ENCODE measurements around the gene CCDC144A.
"Not testable (repeated sequence)": the region's sequence is repeated elsewhere in the genome, so short reads cannot be mapped to it uniquely, and the experiment has no call there.

DNA sequence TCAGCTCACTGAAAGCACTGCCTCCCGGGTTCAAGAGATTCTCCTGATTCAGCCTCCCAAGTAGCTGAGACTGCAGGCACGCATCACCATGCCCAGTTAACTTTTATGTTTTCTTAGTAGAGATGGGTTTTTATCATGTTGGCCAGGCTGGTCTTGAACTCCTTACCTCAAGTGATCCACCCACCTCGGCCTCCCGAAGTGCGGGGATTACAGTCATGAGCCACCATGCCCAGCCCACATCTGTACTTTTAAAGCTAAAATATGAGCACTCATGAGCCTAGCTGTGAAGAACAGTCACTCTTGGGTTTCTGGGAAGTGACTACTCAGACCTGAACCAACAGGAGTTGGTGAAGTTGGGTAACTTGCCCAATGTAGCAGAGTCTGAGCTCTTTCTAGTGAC lies 120.2 kb downstream of the CCDC144A start:
- TF ChIP-seq, protein P1, sequence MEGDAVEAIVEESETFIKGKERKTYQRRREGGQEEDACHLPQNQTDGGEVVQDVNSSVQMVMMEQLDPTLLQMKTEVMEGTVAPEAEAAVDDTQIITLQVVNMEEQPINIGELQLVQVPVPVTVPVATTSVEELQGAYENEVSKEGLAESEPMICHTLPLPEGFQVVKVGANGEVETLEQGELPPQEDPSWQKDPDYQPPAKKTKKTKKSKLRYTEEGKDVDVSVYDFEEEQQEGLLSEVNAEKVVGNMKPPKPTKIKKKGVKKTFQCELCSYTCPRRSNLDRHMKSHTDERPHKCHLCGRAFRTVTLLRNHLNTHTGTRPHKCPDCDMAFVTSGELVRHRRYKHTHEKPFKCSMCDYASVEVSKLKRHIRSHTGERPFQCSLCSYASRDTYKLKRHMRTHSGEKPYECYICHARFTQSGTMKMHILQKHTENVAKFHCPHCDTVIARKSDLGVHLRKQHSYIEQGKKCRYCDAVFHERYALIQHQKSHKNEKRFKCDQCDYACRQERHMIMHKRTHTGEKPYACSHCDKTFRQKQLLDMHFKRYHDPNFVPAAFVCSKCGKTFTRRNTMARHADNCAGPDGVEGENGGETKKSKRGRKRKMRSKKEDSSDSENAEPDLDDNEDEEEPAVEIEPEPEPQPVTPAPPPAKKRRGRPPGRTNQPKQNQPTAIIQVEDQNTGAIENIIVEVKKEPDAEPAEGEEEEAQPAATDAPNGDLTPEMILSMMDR (IDR thresholded peaks at IDR 0.05; ENCODE audit: low read length): not testable (repeated sequence)
- not testable (repeated sequence) for TF ChIP-seq EZH2 (IDR thresholded peaks at IDR 0.05; ENCODE audit: borderline replicate concordance, low read length)
